Gastrocnemius medialis (tissue), 4 donors: ENCODE data around the gene SOWAHD. TPM values are rescaled to one million over a fixed set of nuclear protein-coding genes. Genes with fewer than 3 reads are reported as not detected.

Source experiments
- ATAC-seq, 2 donors: fragments of 150-250 bp; one replicate each; pipeline ENCODE4 v1.9.1; 2016
- DNase-seq, 2 donors: peaks; one replicate each; pipeline ENCODE4 v3.0.0-alpha.2; 2019
- H3K27ac ChIP-seq, 4 donors: fragments of 200-600 bp; sonication (generic); 1 replicate in 1 of 4; 2 replicates in 3 of 4; pipeline ENCODE4 v1.5.1; 2016 to 2018; ENCODE audit warnings: mild to moderate bottlenecking in 2 of 4, moderate library complexity in 1 of 4
- H3K27me3 ChIP-seq, 3 donors: fragments of 200-600 bp; sonication (generic) in 2 of 3; 1 replicate in 1 of 3; 2 replicates in 2 of 3; pipeline versions ENCODE4 v1.5.1 to v1.6.0; 2016 to 2019; ENCODE audit warnings: mild to moderate bottlenecking in 1 of 3, moderate library complexity in 1 of 3
- H3K36me3 ChIP-seq, 2 donors: fragments of 200-600 bp; sonication (generic) in 1 of 2; one replicate each; pipeline ENCODE4 v1.5.1; 2017 to 2018
- H3K4me1 ChIP-seq, 2 donors: fragments of 200-600 bp; sonication (generic) in 1 of 2; one replicate each; pipeline ENCODE4 v1.5.1; 2016 to 2017; ENCODE audit warnings: mild to moderate bottlenecking in 2 of 2
- H3K4me3 ChIP-seq, 4 donors: fragments of 200-600 bp; sonication (generic) in 3 of 4; 1 replicate in 1 of 4; 2 replicates in 3 of 4; pipeline ENCODE4 v1.5.1; 2016 to 2019; ENCODE audit warnings: mild to moderate bottlenecking in 2 of 4
- H3K9me3 ChIP-seq, 3 donors: fragments of 200-600 bp; sonication (generic) in 2 of 3; 1 replicate in 1 of 3; 2 replicates in 2 of 3; pipeline ENCODE4 v1.5.1; 2016 to 2019
- CTCF ChIP-seq, 5 experiments: fragments of 450-650 bp in 3 of 5; fragments of 200-600 bp in 2 of 5; sonication (generic) in 2 of 5; IDR thresholded peaks in 4 of 5; conservative IDR thresholded peaks in 1 of 5; 1 replicate in 4 of 5; 2 replicates in 1 of 5; pipeline ENCODE4 v1.5.1; 2016 to 2019; ENCODE audit warnings: antibody characterized with exemption in 5 of 5, mild to moderate bottlenecking in 3 of 5, moderate library complexity in 3 of 5
- POLR2A ChIP-seq, 2 donors: fragments of 450-650 bp; IDR thresholded peaks; one replicate each; pipeline ENCODE4 v1.6.1; 2017; ENCODE audit warnings: antibody characterized with exemption in 2 of 2, mild to moderate bottlenecking in 2 of 2, moderate library complexity in 2 of 2
- in situ Hi-C, 4 donors: fragments of 200-750 bp; cut with MboI; loops; one replicate each; pipeline versions ENCODE4 v1.15.0 to v1.8.0; 2017; ENCODE audit warnings: low sequenced_read_pairs in 4 of 4
- intact Hi-C: fragments of 100-400 bp; cut with DNase I; formaldehyde crosslinking; loops from one replicate; pipeline ENCODE4 v1.15.1; 2023; ENCODE audit warnings: low total_unique reads
- total RNA-seq, 4 donors: library from RNA; depleted of rRNA; stranded (reverse); fragments of >200 nt; gene quantifications; one replicate each; pipeline versions ENCODE4 v1.1.0 to v1.2.3, GENCODE V29; 2016

The SOWAHD gene, protein sequence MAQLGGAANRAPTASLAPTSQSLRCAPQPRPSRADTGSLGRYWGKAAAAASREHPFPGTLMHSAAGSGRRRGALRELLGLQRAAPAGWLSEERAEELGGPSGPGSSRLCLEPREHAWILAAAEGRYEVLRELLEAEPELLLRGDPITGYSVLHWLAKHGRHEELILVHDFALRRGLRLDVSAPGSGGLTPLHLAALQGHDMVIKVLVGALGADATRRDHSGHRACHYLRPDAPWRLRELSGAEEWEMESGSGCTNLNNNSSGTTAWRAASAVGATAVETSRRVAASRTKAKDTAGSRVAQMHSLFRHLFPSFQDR
- total RNA-seq: under 1 TPM in 1 of 4 donors, not detected in 3; 0.76 TPM

DNA sequence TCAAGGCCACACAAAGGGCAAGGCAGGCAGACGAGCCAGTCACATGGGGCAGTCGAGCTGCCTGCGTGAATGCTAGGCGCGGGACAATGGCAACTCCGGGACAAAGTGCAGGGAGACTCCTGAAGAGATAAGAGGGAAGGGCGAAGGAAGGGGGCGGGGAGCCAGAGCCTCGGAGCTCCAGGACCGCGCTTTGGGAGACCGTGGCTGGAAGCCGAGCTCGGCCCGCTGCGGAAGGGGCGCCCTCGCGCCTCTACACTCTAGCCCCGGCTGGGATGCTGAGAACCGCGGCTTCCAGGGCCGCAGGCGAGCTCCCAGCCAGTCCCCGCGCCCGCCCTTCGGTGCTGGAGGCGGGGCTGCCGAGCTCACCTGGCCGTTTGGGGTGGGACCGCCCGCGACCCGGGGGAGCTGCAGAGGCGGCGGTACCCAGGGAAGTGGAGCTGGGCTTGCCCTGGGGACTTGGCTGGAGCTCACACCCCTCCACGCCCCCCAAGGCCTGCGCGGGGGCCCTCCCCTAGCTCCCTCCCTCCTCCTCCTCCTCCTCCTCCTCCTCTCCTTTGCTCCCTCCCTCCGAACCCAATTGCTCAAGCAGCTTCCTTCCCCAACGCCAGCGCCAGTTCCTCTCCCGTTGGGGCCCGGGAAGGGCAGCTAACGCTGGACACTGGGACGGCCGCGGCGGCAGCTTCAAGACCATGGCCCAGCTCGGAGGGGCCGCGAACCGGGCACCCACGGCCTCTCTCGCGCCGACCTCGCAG, at the start of gene SOWAHD:
Gene SOWAHD (plus strand): TSS at position 610 of the 752 bp plus-strand sequence. CDS start 80 bp downstream, at position 690.
- Histone ChIP-seq H3K4me1 (no peaks in the 10 kb centered on the region), H3K9me3 (no peaks in the 10 kb centered on the region), H3K36me3 (no peaks in the 10 kb centered on the region), H3K4me3 (peak within 1 kb of the TSS; percentile 37 to 56 (median 42)), H3K27ac (no peak within 1 kb of the TSS), H3K27me3 (peaks cover 0 to 15% (median 3%) of the 10 kb centered on the region in 3 donors)
- intact Hi-C loops: no loop called here
- in situ Hi-C loops: no loop called here
- TF ChIP-seq CTCF (IDR thresholded peaks at IDR 0.05 in 4 of 5, conservative IDR thresholded peaks at IDR 0.05 in 1 of 5) (no peak), POLR2A (IDR thresholded peaks at IDR 0.05) (no peak)
- DNase-seq (no peak), ATAC-seq (no peak)

GRCh38 chrX:119708936-119709335, 49.5 kb upstream of the SOWAHD start:
- ATAC-seq (no peak), DNase-seq (no peak)
- H3K4me1 ChIP-seq: no peaks in the 10 kb centered on the region
- H3K27ac ChIP-seq: no peak overlapping the region
- H3K4me3 ChIP-seq: no peak overlapping the region
- no peaks in the 10 kb centered on the region for H3K9me3 ChIP-seq
- H3K36me3 ChIP-seq: no peaks in the 10 kb centered on the region
- TF ChIP-seq POLR2A (IDR thresholded peaks at IDR 0.05): no peak
- TF ChIP-seq CTCF (IDR thresholded peaks at IDR 0.05 in 4 of 5, conservative IDR thresholded peaks at IDR 0.05 in 1 of 5): no peak
- in situ Hi-C loops (no loop called here), intact Hi-C loops (no loop called here)
- peaks cover 0 to 3% (median 0%) of the 10 kb centered on the region in 3 donors for H3K27me3 ChIP-seq

DNA sequence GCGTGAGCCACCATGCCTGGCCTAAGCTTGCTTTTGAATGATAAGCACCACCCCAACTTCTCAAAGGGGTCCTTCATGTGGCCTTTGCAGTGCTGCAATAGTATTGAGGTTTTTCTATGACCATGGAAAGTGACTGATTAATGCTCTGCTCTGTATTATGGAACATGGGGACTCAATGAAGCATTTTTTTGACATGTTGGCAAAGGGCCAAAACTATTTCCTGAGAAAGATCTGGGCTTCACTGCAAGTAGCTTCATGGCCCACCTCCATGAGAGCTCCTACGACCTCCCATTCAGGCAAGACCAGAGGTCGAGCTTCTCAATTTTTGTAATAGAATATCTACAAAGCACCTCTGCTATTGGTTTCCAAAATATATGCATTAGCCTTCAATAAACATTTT, 48.8 kb upstream of the SOWAHD start:
- peaks cover 0 to 3% (median 0%) of the 10 kb centered on the region in 3 donors for H3K27me3 ChIP-seq
- no peaks in the 10 kb centered on the region for H3K4me1 ChIP-seq
- no peaks in the 10 kb centered on the region for H3K9me3 ChIP-seq
- H3K4me3 ChIP-seq: no peak overlapping the region
- ATAC-seq: no peak
- H3K27ac ChIP-seq: no peak overlapping the region
- TF ChIP-seq CTCF (IDR thresholded peaks at IDR 0.05 in 4 of 5, conservative IDR thresholded peaks at IDR 0.05 in 1 of 5) (no peak), POLR2A (IDR thresholded peaks at IDR 0.05) (no peak)
- no peaks in the 10 kb centered on the region for H3K36me3 ChIP-seq
- in situ Hi-C loops (no loop called here), intact Hi-C loops (no loop called here)
- no peak for DNase-seq

DNA sequence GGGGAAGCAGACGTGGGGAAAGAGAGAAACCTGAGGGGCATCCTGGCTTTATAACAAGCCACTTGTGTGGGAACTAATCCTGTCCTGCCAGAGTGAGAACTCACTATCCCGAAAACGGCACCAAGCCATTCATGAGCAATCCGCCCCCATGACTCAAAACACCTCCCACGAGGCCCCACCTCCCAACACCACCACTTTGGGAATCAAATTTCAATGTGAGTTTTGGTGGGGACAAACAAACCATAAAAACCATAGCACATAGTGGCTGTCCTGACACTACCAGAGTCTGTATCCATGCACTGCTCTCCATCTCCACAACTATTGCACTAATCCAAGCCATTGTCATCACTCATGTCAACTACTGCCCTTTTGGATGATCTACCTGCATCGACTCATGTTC, 36.9 kb upstream of the SOWAHD start:
- Histone ChIP-seq H3K27me3 (no peaks in the 10 kb centered on the region), H3K36me3 (no peaks in the 10 kb centered on the region), H3K4me1 (no peaks in the 10 kb centered on the region), H3K9me3 (no peaks in the 10 kb centered on the region), H3K4me3 (no peak overlapping the region), H3K27ac (no peak overlapping the region)
- intact Hi-C loops (no loop called here), in situ Hi-C loops (no loop called here)
- ATAC-seq: no peak
- TF ChIP-seq CTCF (IDR thresholded peaks at IDR 0.05 in 4 of 5, conservative IDR thresholded peaks at IDR 0.05 in 1 of 5): no peak
- DNase-seq: no peak
